K562 (cell line): Measurements from ENCODE around the gene UVRAG. TPM values are rescaled to one million over a fixed set of nuclear protein-coding genes. Genes with fewer than 3 reads are reported as not detected.

Experiments used
- CBFA2T2 ChIP-seq: fragments of 450-650 bp; conservative IDR thresholded peaks from 2 replicates; pipeline ENCODE4 v1.6.1; 2017; ENCODE audit warnings: mild to moderate bottlenecking
- CBFA2T3 ChIP-seq: fragments of 450-650 bp; IDR thresholded peaks from 2 replicates; pipeline ENCODE4 v1.6.1; 2017
- FUS ChIP-seq: fragments of 200-400 bp; formaldehyde crosslinking; optimal IDR thresholded peaks from 2 replicates; pipeline ENCODE3; 2017; ENCODE audit warnings: low read depth, low read length
- GTF2B ChIP-seq: IDR thresholded peaks from 2 replicates; pipeline ENCODE4 v1.6.1; 2011; ENCODE audit not compliant: insufficient read length; ENCODE audit errors: extremely low read depth
- GTF2E2 ChIP-seq: fragments of 200-800 bp; sonication (Bioruptor generic); IDR thresholded peaks from 2 replicates; pipeline ENCODE4 v1.6.1; 2016; ENCODE audit warnings: missing genetic modification characterization, missing compliant biosample characterization
- HCFC1 ChIP-seq: IDR thresholded peaks from 2 replicates; pipeline ENCODE4 v1.6.1; 2012; ENCODE audit warnings: low read depth, low read length, improper control_type of control experiment
- HDAC8 ChIP-seq: fragments of 450-650 bp; IDR thresholded peaks from 2 replicates; pipeline ENCODE4 v1.6.1; 2016; ENCODE audit warnings: mild to moderate bottlenecking, missing genetic modification characterization, moderate library complexity, missing compliant biosample characterization
- KDM1A ChIP-seq, 2 experiments: fragments of 450-650 bp; IDR thresholded peaks; 2 replicates each; pipeline ENCODE4 v1.6.1; 2016; ENCODE audit warnings: mild to moderate bottlenecking in 2 of 2
- MAX ChIP-seq: sonication (generic); formaldehyde crosslinking; IDR thresholded peaks from 2 replicates; pipeline ENCODE4 v1.9.0; 2022; ENCODE audit warnings: mild to moderate bottlenecking, missing genetic modification reagents
- MEF2A ChIP-seq: IDR thresholded peaks from 2 replicates; pipeline ENCODE4 v1.6.1; 2011; ENCODE audit warnings: low read depth, mild to moderate bottlenecking, low read length, moderate library complexity; ENCODE audit not compliant: control insufficient read depth
- NFYB ChIP-seq: IDR thresholded peaks from 2 replicates; pipeline ENCODE4 v1.6.1; 2011; ENCODE audit warnings: mild to moderate bottlenecking, moderate library complexity; ENCODE audit not compliant: insufficient read length; ENCODE audit errors: extremely low read depth
- POLR2B ChIP-seq: fragments of 450-650 bp; IDR thresholded peaks from 2 replicates; pipeline ENCODE4 v1.6.1; 2018; ENCODE audit warnings: low read depth; ENCODE audit not compliant: partially characterized antibody
- RFX5 ChIP-seq: IDR thresholded peaks from 2 replicates; pipeline ENCODE4 v1.6.1; 2011; ENCODE audit warnings: low read depth, mild to moderate bottlenecking, improper control_type of control experiment, low read length
- SNIP1 ChIP-seq: fragments of 450-650 bp; IDR thresholded peaks from 2 replicates; pipeline ENCODE4 v1.7.1; 2017; ENCODE audit warnings: low read depth, mild to moderate bottlenecking
- SRSF9 ChIP-seq: fragments of 200-400 bp; formaldehyde crosslinking; IDR thresholded peaks from 2 replicates; pipeline ENCODE4 v1.6.1; 2017; ENCODE audit warnings: low read depth, low read length, borderline replicate concordance
- WHSC1 ChIP-seq: IDR thresholded peaks from one replicate; pipeline ENCODE4 v1.6.1; 2012; ENCODE audit warnings: low read length, control low read depth, inconsistent platforms
- ZNF146 ChIP-seq: IDR thresholded peaks from one replicate; pipeline ENCODE4 v1.6.1; 2018; ENCODE audit warnings: missing compliant biosample characterization; ENCODE audit not compliant: unreplicated experiment
- ZNF175 ChIP-seq: fragments of 200-800 bp; sonication (Bioruptor generic); IDR thresholded peaks from 2 replicates; pipeline ENCODE4 v1.6.1; 2016; ENCODE audit warnings: low read depth, mild to moderate bottlenecking, missing genetic modification characterization, missing compliant biosample characterization
- ZNF395 ChIP-seq: fragments of 200-800 bp; sonication (Bioruptor generic); IDR thresholded peaks from 2 replicates; pipeline ENCODE4 v1.6.1; 2017; ENCODE audit warnings: missing genetic modification characterization, missing compliant biosample characterization
- ZNF589 ChIP-seq: fragments of 200-800 bp; sonication (Bioruptor generic); IDR thresholded peaks from 2 replicates; pipeline ENCODE4 v1.6.1; 2016; ENCODE audit warnings: low read depth, missing genetic modification characterization, missing compliant biosample characterization
- ZNF592 ChIP-seq: fragments of 450-650 bp; IDR thresholded peaks from 2 replicates; pipeline ENCODE4 v1.6.1; 2017; ENCODE audit warnings: antibody characterized with exemption, mild to moderate bottlenecking
- ZNF780A ChIP-seq: fragments of 250-450 bp; sonication (Bioruptor Pico); IDR thresholded peaks from 2 replicates; pipeline ENCODE4 v1.5.0; 2021; ENCODE audit warnings: mild to moderate bottlenecking
- polyA plus RNA-seq, 8 experiments: library from polyadenylated mRNA; depleted of rRNA in 4 of 8; stranded (reverse) in 5 of 8; unstranded in 3 of 8; fragments of >200 nt; fragmentation: Nextera tagmentation in 2 of 8; fragmentation: Illumina TruSeq in 1 of 8; extraction: Ambion mirVana in 2 of 8; extraction: Trizol in 1 of 8; gene quantifications; 2 replicates each; pipeline versions ENCODE4 v1.2.1 to v1.2.3, GENCODE V29; 2011 to 2014; ENCODE audit warnings: inconsistent platforms in 1 of 8, missing spikeins in 1 of 8
- total RNA-seq, 7 experiments: library from RNA; depleted of rRNA in 6 of 7; stranded (reverse); fragments of >200 nt in 6 of 7; fragmentation: Illumina TruSeq in 2 of 7; extraction: Trizol in 2 of 7; gene quantifications; 2 replicates each; pipeline versions ENCODE4 v1.2.1 to v1.2.3, GENCODE V29; 2011 to 2021; ENCODE audit warnings: low replicate concordance in 1 of 7

UVRAG gene
- total and polyA plus RNA-seq, 9 of the 15 experiments (the other 6 are each of a cell fraction or from before 2014, with no cell fraction given) = 3.1 to 17.8 (median 12.4) TPM

GRCh38 chr11:75946531-75947530, 131.8 kb downstream of the UVRAG start (continued):
- TF ChIP-seq KDM1A (IDR thresholded peaks at IDR 0.05) = no peak
- TF ChIP-seq SRSF9 = no peak
- TF ChIP-seq RFX5 = no peak
- TF ChIP-seq SNIP1 = no peak
- no peak for TF ChIP-seq NFYB
- TF ChIP-seq ZNF592 = no peak
- no peak for TF ChIP-seq GTF2B
- 0 out of 2 replicates have a peak, but pooled peaks have one; percentile 39 for TF ChIP-seq ZNF175 (CRISPR knock-in tag)
- no peak for TF ChIP-seq ZNF780A (CRISPR knock-in tag)
- TF ChIP-seq HCFC1 = no peak
- no peak for TF ChIP-seq ZNF589
- TF ChIP-seq ZNF395 (CRISPR knock-in tag) = peak; percentile 78; the same call in 1 of the 2 replicates
- TF ChIP-seq ZNF146 (CRISPR knock-in tag) = no peak
- TF ChIP-seq POLR2B = no peak
- TF ChIP-seq CBFA2T3 = peak; percentile 51; the same call in 1 of the 2 replicates
- no peak for TF ChIP-seq FUS
- TF ChIP-seq MEF2A = no peak
- peak; percentile 33 for TF ChIP-seq CBFA2T2
- TF ChIP-seq WHSC1 = no peak
- TF ChIP-seq MAX = peak; percentile 66; the same call in 1 of the 2 replicates
- TF ChIP-seq HDAC8 (tag) = no peak
- peak; percentile 33; the same call in 1 of the 2 replicates for TF ChIP-seq GTF2E2 (tag)
